ENCODE data around the gene GAL3ST2. TPM values are rescaled to one million over a fixed set of nuclear protein-coding genes. Genes with fewer than 3 reads are reported as not detected.
"Not testable (repeated sequence)": the region's sequence is repeated elsewhere in the genome, so short reads cannot be mapped to it uniquely, and the experiment has no call there.

The GAL3ST2 gene
- total RNA-seq, 1 experiment from 2014 or later: 0.14 TPM

DNA sequence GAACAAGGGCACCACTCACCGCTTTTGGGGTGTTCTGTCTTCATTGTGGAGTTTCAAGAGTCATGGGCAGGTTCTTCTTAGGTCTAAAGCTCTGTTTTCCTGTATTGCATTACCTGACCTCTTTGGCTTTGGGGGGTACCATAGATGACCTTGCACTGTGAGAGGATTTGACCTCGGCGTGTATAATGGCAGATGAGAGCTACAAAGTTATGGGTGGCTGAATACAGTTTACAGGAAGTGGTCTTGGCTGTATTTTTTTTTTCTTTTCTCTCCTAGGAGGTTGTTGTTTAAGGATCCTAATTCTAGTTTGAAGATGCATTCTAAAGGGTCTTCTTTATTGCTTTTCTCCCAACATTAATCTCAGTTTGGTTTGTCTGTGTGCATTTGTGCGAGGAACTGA, 11.5 kb downstream of the GAL3ST2 start:
- Histone ChIP-seq H3K4me3 (ENCODE audit: insufficient read depth, low read depth, low read length) (no peak overlapping the region), H3K36me3 (replicated peaks; ENCODE audit: control insufficient read depth, insufficient read depth, low read length) (no peaks in the 10 kb centered on the region), H3K27me3 (ENCODE audit: control insufficient read depth, insufficient read depth, low read length) (no peaks in the 10 kb centered on the region)
- DNase-seq: no peak

GRCh38 chr2:241788572-241788971, 11.9 kb downstream of the GAL3ST2 start:
- Histone ChIP-seq H3K36me3 (replicated peaks; ENCODE audit: control insufficient read depth, insufficient read depth, low read length) (no peaks in the 10 kb centered on the region), H3K27me3 (ENCODE audit: control insufficient read depth, insufficient read depth, low read length) (no peaks in the 10 kb centered on the region), H3K4me3 (ENCODE audit: insufficient read depth, low read depth, low read length) (no peak overlapping the region)
- no peak for DNase-seq

GRCh38 chr2:241791385-241791784, 14.8 kb downstream of the GAL3ST2 start:
- DNase-seq; H3K36me3 ChIP-seq (replicated peaks; ENCODE audit: control insufficient read depth, insufficient read depth, low read length); H3K4me3 ChIP-seq (ENCODE audit: insufficient read depth, low read depth, low read length); H3K27me3 ChIP-seq (ENCODE audit: control insufficient read depth, insufficient read depth, low read length): not testable (repeated sequence)

DNA sequence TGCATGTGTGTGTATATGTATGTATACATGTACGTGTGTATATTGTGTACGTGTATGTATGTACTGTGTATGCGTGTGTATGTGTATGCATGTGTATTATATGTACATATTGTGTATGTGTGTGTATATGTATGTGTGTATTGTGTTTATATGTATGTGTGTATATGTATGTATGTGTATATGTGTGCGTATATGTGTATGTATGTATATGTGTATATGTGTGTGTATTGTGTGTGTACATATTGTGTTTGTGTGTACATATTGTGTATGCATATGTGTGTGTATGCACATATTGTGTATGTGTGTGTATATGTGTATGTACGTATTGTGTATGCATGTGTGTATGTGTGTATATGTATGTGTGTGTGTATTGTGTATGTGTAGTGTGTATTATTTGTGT, 16.8 kb downstream of the GAL3ST2 start:
- Histone ChIP-seq H3K4me3 (ENCODE audit: insufficient read depth, low read depth, low read length) (no peak overlapping the region), H3K36me3 (replicated peaks; ENCODE audit: control insufficient read depth, insufficient read depth, low read length) (no peaks in the 10 kb centered on the region), H3K27me3 (ENCODE audit: control insufficient read depth, insufficient read depth, low read length) (no peaks in the 10 kb centered on the region)
- DNase-seq: no peak

GRCh38 chr2:241794250-241794823, 17.7 kb downstream of the GAL3ST2 start:
- H3K4me3 ChIP-seq (ENCODE audit: insufficient read depth, low read depth, low read length): no peak overlapping the region
- H3K36me3 ChIP-seq (replicated peaks; ENCODE audit: control insufficient read depth, insufficient read depth, low read length): no peaks in the 10 kb centered on the region
- H3K27me3 ChIP-seq (ENCODE audit: control insufficient read depth, insufficient read depth, low read length): no peaks in the 10 kb centered on the region
- DNase-seq: peak; percentile 35

DNA sequence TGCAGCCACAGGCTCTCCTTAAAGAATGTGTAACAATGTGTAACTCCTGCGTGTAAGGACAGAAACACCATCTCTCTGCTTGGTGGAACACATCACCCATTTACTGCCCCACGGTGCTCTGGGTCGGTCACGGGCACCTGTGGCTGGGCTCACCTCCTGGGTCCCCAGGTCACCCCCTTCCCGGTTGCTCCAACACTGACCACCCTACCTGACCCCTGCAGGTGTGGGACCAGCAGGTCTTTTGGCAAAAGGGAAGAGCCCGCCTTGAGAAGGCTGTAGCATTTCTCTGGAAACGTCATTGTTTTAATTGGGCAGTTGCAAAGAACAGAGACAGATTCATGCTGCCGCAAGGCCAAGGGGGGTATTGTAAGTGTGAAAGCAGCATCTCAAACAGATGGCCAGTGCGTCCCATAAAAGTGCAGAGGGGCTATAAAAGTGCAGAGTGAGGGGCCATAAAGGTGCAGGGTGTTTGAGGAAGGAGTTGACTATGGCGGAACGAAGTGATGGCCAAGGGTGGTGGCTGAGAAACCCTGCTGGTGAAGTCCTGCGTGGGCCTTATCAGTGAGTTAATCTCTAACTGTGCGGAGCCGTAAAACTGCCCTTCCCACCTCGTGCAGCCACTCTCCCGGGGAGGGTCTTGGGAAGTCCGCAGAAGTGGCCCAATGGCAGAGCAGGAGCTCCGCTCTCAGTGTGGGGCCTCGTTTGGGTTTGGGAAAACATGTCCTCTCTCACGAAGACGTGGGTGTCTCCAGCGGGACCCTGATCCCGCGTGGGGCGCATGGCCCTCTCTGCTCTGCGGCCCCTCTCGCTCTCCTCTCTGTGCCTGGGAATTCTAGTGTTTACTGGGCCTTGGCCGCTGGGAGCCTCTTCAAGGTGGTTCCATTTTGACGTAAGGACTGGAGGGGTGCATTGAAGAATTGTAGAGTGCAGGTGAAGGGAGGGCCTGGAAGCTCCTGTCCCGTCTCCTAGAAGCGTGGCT, 18.7 kb downstream of the GAL3ST2 start:
- H3K36me3 ChIP-seq (replicated peaks; ENCODE audit: control insufficient read depth, insufficient read depth, low read length): no peaks in the 10 kb centered on the region
- no peaks in the 10 kb centered on the region for H3K27me3 ChIP-seq (ENCODE audit: control insufficient read depth, insufficient read depth, low read length)
- DNase-seq: peak; percentile 34
- H3K4me3 ChIP-seq (ENCODE audit: insufficient read depth, low read depth, low read length): no peak overlapping the region

DNA sequence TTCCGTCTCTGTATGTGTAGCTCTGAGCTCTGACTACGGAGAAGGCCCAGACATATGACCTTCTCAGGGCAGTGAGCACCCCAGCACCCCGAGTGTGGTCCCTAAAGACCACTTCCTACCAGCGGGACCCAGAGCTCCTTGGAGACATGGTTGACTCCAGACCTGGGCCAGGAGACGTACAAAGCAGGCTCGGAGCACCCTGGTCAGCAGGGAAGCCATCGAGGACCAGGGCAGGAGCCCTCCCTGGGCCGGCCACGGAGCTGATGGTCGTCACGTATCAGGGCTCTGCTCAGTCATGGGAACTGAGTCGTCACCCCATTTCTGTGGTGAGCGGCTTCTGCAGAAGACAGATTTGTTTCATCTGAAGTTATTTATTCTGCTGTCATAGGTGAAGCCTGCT, 19.6 kb downstream of the GAL3ST2 start:
- Histone ChIP-seq H3K36me3 (replicated peaks; ENCODE audit: control insufficient read depth, insufficient read depth, low read length) (no peaks in the 10 kb centered on the region), H3K4me3 (ENCODE audit: insufficient read depth, low read depth, low read length) (no peak overlapping the region), H3K27me3 (ENCODE audit: control insufficient read depth, insufficient read depth, low read length) (no peaks in the 10 kb centered on the region)
- peak; percentile 27 for DNase-seq

GRCh38 chr2:241796610-241797138, 20.1 kb downstream of the GAL3ST2 start:
- peak; percentile 52 for DNase-seq
- H3K27me3 ChIP-seq (ENCODE audit: control insufficient read depth, insufficient read depth, low read length): no peaks in the 10 kb centered on the region
- H3K36me3 ChIP-seq (replicated peaks; ENCODE audit: control insufficient read depth, insufficient read depth, low read length): no peaks in the 10 kb centered on the region
- H3K4me3 ChIP-seq (ENCODE audit: insufficient read depth, low read depth, low read length): no peak overlapping the region

- Histone ChIP-seq H3K27me3 (ENCODE audit: control insufficient read depth, insufficient read depth, low read length) (no peaks in the 10 kb centered on the region), H3K36me3 (replicated peaks; ENCODE audit: control insufficient read depth, insufficient read depth, low read length) (no peaks in the 10 kb centered on the region), H3K4me3 (ENCODE audit: insufficient read depth, low read depth, low read length) (no peak overlapping the region)
- peak; percentile 60 for DNase-seq
These were observed 20.9 kb downstream of the GAL3ST2 start for GRCh38 chr2:241797441-241798080.

DNA sequence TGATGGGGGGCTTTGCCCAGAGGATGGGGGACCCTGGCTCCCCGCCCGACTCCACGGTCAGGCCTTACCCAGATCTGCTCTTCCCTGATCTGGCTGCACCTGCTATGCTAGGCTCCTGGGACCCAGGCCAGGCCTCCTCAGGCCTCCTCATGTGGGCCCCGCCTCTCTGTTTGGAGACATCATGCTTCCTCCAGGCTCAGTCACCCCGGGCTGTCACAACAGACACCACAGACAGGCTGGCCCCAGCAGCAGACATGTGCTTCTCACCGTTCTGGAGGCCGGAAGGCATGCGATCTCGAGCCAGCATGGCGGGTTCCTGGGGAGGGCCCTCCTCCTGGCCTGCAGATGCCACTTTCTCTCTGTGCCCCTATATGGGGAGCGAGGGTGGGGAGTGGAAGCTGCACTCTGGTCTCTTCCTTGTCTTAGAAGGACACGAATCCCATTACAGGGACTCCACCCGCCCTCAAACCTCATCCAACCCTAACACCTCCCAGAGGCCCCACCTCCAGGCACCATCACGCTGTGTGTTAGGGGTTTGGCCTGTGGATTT, 21.5 kb downstream of the GAL3ST2 start:
- no peaks in the 10 kb centered on the region for H3K36me3 ChIP-seq (replicated peaks; ENCODE audit: control insufficient read depth, insufficient read depth, low read length)
- H3K4me3 ChIP-seq (ENCODE audit: insufficient read depth, low read depth, low read length): no peak overlapping the region
- peaks cover 2% of the 10 kb centered on the region; the same call in 1 of the 2 replicates for H3K27me3 ChIP-seq (ENCODE audit: control insufficient read depth, insufficient read depth, low read length)
- DNase-seq: no peak

GRCh38 chr2:241798631-241799521, 22.3 kb downstream of the GAL3ST2 start:
- H3K27me3 ChIP-seq (ENCODE audit: control insufficient read depth, insufficient read depth, low read length): peaks cover 5% of the 10 kb centered on the region; the same call in 1 of the 2 replicates
- H3K36me3 ChIP-seq (replicated peaks; ENCODE audit: control insufficient read depth, insufficient read depth, low read length): no peaks in the 10 kb centered on the region
- H3K4me3 ChIP-seq (ENCODE audit: insufficient read depth, low read depth, low read length): no peak overlapping the region
- peak; percentile 48 for DNase-seq

DNA sequence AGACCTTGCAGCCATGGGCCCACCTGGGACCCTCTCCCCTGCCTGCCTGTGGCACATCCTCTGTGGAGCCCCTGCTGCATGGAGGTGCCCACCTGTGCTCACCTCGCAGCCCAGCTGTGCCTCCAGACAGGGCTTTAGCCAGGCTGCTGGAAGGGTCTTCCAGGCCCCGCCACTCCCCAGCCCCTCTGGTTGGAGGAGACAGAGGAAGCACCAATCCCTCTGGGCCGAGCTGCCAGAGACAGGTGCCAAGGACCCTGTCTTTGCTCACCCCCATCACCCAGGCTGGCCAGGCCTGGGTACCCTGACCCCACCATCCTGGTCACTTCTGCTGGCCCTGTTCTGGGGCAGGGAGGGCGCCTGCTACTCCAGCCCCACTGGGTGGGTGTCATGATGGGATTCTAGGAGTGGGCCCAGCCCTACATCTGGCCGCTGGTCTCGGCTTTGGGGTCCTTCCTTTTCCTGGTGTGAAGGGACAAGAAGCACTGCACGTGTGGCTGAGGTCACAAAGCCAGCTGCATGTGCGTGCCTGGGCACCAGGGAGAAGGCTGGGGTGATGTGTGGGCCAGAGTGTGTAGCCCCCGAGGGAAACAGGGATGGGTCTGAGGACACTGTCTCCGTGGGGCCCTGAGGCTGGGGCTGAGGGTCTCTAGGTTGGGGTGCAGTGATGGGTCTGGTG, 23.0 kb downstream of the GAL3ST2 start:
- Histone ChIP-seq H3K27me3 (ENCODE audit: control insufficient read depth, insufficient read depth, low read length) (peaks cover 12% of the 10 kb centered on the region; the same call in 1 of the 2 replicates), H3K4me3 (ENCODE audit: insufficient read depth, low read depth, low read length) (no peak overlapping the region), H3K36me3 (replicated peaks; ENCODE audit: control insufficient read depth, insufficient read depth, low read length) (no peaks in the 10 kb centered on the region)
- peak; percentile 34 for DNase-seq

- peak; percentile 38 for DNase-seq
- not testable (repeated sequence) for H3K36me3 ChIP-seq (replicated peaks; ENCODE audit: control insufficient read depth, insufficient read depth, low read length); H3K4me3 ChIP-seq (ENCODE audit: insufficient read depth, low read depth, low read length)
- H3K27me3 ChIP-seq (ENCODE audit: control insufficient read depth, insufficient read depth, low read length): peaks cover 12% of the 10 kb centered on the region; the same call in 1 of the 2 replicates
These were observed 23.7 kb downstream of the GAL3ST2 start for GRCh38 chr2:241800198-241800903.
